HCT116 (cell line): ENCODE data around the gene GALM. TPM values are rescaled to one million over a fixed set of nuclear protein-coding genes. Genes with fewer than 3 reads are reported as not detected.

ENCODE experiments used
- ATAC-seq: fragments of 200-7000 bp; cut with Tn5 transposase; 2 replicates; pipeline ENCODE4 v1.9.1; 2020; ENCODE audit warnings: mild to moderate bottlenecking, moderate library complexity
- Bru-seq: library from RNA; stranded (reverse); fragments of 400-500 nt; gene quantifications from one replicate; lab custom pipeline; 2021; lab: Mats Ljungman, UMichigan
- BruChase-seq, 2 experiments: library from RNA; stranded (reverse); fragments of 400-500 nt; gene quantifications; one replicate each; lab custom pipeline; 2021; lab: Mats Ljungman, UMichigan
- BruUV-seq: library from RNA; stranded (reverse); fragments of 400-500 nt; replicated peaks from 2 replicates; lab custom pipeline; 2021; lab: Mats Ljungman, UMichigan
- CTCF ChIA-PET: fragments of 300-600 bp; sonication (Branson Sonifier 250); formaldehyde crosslinking; loops from one replicate; lab custom pipeline; 2021; ENCODE audit warnings: antibody characterized with exemption; lab: Charles Lee
- POLR2A ChIA-PET: fragments of 300-600, 350-600 bp; sonication (Branson Sonifier 250); formaldehyde crosslinking; loops from one replicate; lab custom pipeline; 2021; ENCODE audit warnings: antibody characterized with exemption; lab: Charles Lee
- RAD21 ChIA-PET, 2 experiments: fragments of 300-600 bp; sonication (Branson Sonifier 250); formaldehyde crosslinking; loops; one replicate each; lab custom pipeline; 2023; ENCODE audit warnings: low total read pairs in 2 of 2; ENCODE audit not compliant: uncharacterized antibody in 2 of 2, unreplicated experiment in 2 of 2, low non-redundant PET in 1 of 2; lab: Charles Lee
- DNase-seq: peaks from one replicate; pipeline ENCODE4 v3.0.0-alpha.2; 2010; ENCODE audit warnings: low read depth, low spot score
- H2AFZ ChIP-seq: fragments of 200-600 bp; shearing (Covaris generic), sonication (generic); 2 replicates; pipeline ENCODE4 v1.6.1; 2017; ENCODE audit warnings: low read depth, mixed run types, mixed read lengths, antibody characterized with exemption, low read length; ENCODE audit not compliant: poor library complexity, severe bottlenecking
- H3K27ac ChIP-seq: 2 replicates; pipeline ENCODE4 v1.5.1; 2012; ENCODE audit warnings: low read depth, low read length
- H3K27me3 ChIP-seq: fragments of 200-600 bp; sonication (generic); 2 replicates; pipeline ENCODE4 v1.6.1; 2016; ENCODE audit warnings: mixed run types, low read length, mixed read lengths; ENCODE audit not compliant: insufficient read depth
- H3K36me3 ChIP-seq, 2 experiments: fragments of 200-500 bp in 1 of 2; fragments of 200-600 bp in 1 of 2; sonication (Bioruptor generic) in 1 of 2; sonication (generic) in 1 of 2; 2 replicates each; pipeline versions ENCODE4 v1.5.1 to v1.6.1; 2014 to 2016; ENCODE audit warnings: low read length in 2 of 2, inconsistent platforms in 1 of 2, mixed read lengths in 1 of 2, mixed run types in 1 of 2; ENCODE audit not compliant: insufficient read depth in 2 of 2, control insufficient read depth in 1 of 2
- H3K4me1 ChIP-seq, 2 experiments: fragments of 200-600 bp in 1 of 2; sonication (generic) in 1 of 2; 2 replicates each; pipeline versions ENCODE4 v1.5.1 to v1.6.1; 2012 to 2017; ENCODE audit warnings: low read length in 2 of 2, inconsistent platforms in 1 of 2, mild to moderate bottlenecking in 1 of 2, mixed read lengths in 1 of 2, mixed run types in 1 of 2, moderate library complexity in 1 of 2; ENCODE audit not compliant: insufficient read depth in 2 of 2, control insufficient read depth in 1 of 2
- H3K4me2 ChIP-seq: fragments of 200-600 bp; sonication (generic); 2 replicates; pipeline ENCODE4 v1.6.1; 2017; ENCODE audit warnings: mixed run types, low read length, mixed read lengths
- H3K4me3 ChIP-seq, 2 experiments: fragments of 200-600 bp in 1 of 2; sonication (generic) in 1 of 2; replicated peaks in 1 of 2; 2 replicates each; pipeline ENCODE4 v1.5.1; 2011 to 2016; ENCODE audit warnings: low read length in 2 of 2, control low read depth in 1 of 2, low read depth in 1 of 2, mild to moderate bottlenecking in 1 of 2, mixed read lengths in 1 of 2, mixed run types in 1 of 2
- H3K79me2 ChIP-seq: fragments of 200-600 bp; sonication (generic); 2 replicates; pipeline ENCODE4 v1.6.1; 2017; ENCODE audit warnings: mild to moderate bottlenecking, mixed run types, low read length, moderate library complexity, mixed read lengths; ENCODE audit not compliant: insufficient read depth
- H3K9ac ChIP-seq: fragments of 200-600 bp; sonication (generic); 2 replicates; pipeline ENCODE4 v1.6.1; 2016; ENCODE audit warnings: low read length, mixed read lengths
- H3K9me2 ChIP-seq: fragments of 200-600 bp; sonication (generic), shearing (Covaris generic); 2 replicates; pipeline ENCODE4 v1.6.1; 2017; ENCODE audit warnings: mixed run types, mild to moderate bottlenecking, moderate library complexity; ENCODE audit not compliant: insufficient read depth
- H3K9me3 ChIP-seq, 2 experiments: fragments of 200-500 bp in 1 of 2; fragments of 200-600 bp in 1 of 2; sonication (Bioruptor generic) in 1 of 2; sonication (generic) in 1 of 2; 2 replicates each; pipeline ENCODE4 v1.6.1; 2014 to 2017; ENCODE audit warnings: low read length in 2 of 2, mixed read lengths in 2 of 2, inconsistent platforms in 1 of 2, low read depth in 1 of 2, mild to moderate bottlenecking in 1 of 2, mixed run types in 1 of 2, moderate library complexity in 1 of 2; ENCODE audit not compliant: control insufficient read depth in 1 of 2, insufficient read depth in 1 of 2
- H4K20me1 ChIP-seq: fragments of 200-600 bp; sonication (generic), shearing (Covaris generic); 2 replicates; pipeline ENCODE4 v1.6.1; 2017; ENCODE audit warnings: mixed run types, mild to moderate bottlenecking, moderate library complexity; ENCODE audit not compliant: insufficient read depth
- CBX3 ChIP-seq: IDR thresholded peaks from 2 replicates; pipeline ENCODE4 v1.6.1; 2012; ENCODE audit warnings: low read depth
- EZH2 ChIP-seq: fragments of 200-600 bp; sonication (generic); IDR thresholded peaks from 2 replicates; pipeline ENCODE4 v1.6.1; 2017; ENCODE audit warnings: antibody characterized with exemption, mixed run types
- EZH2phosphoT487 ChIP-seq: fragments of 200-600 bp; IDR thresholded peaks from 2 replicates; pipeline ENCODE4 v1.6.1; 2018; ENCODE audit warnings: antibody characterized with exemption, borderline replicate concordance
- FOSL1 ChIP-seq: IDR thresholded peaks from 2 replicates; pipeline ENCODE4 v1.6.1; 2012; ENCODE audit warnings: low read depth
- JUND ChIP-seq: IDR thresholded peaks from 2 replicates; pipeline ENCODE4 v1.6.1; 2012
- POLR2A ChIP-seq: IDR thresholded peaks from 2 replicates; pipeline ENCODE4 v1.7.0; 2011; ENCODE audit warnings: borderline replicate concordance; ENCODE audit not compliant: insufficient read depth, insufficient read length; ENCODE audit errors: extremely low read depth
- POLR2AphosphoS5 ChIP-seq: IDR thresholded peaks from 2 replicates; pipeline ENCODE4 v1.6.1; 2011; ENCODE audit warnings: mild to moderate bottlenecking, low read depth, low read length, moderate library complexity
- RAD21 ChIP-seq: IDR thresholded peaks from 2 replicates; pipeline ENCODE4 v1.6.1; 2012; ENCODE audit warnings: low read depth, mild to moderate bottlenecking
- SIN3A ChIP-seq: IDR thresholded peaks from 2 replicates; pipeline ENCODE4 v1.6.1; 2012; ENCODE audit warnings: low read depth
- SP1 ChIP-seq: IDR thresholded peaks from 2 replicates; pipeline ENCODE4 v1.6.1; 2012; ENCODE audit warnings: low read depth
- SRF ChIP-seq: IDR thresholded peaks from 2 replicates; pipeline ENCODE4 v1.6.1; 2012; ENCODE audit warnings: low read depth
- TCF7L2 ChIP-seq: IDR thresholded peaks from 2 replicates; pipeline ENCODE4 v1.7.0; 2011; ENCODE audit warnings: borderline replicate concordance, inconsistent platforms; ENCODE audit not compliant: insufficient read depth, insufficient read length; ENCODE audit errors: extremely low read depth
- YY1 ChIP-seq: IDR thresholded peaks from 2 replicates; pipeline ENCODE4 v1.6.1; 2011; ENCODE audit warnings: low read length, low read depth, moderate library complexity, mild to moderate bottlenecking; ENCODE audit not compliant: insufficient replicate concordance; ENCODE audit errors: extremely low read depth
- ZNF274 ChIP-seq: fragments of 200-500 bp; sonication (Bioruptor generic); IDR thresholded peaks from 2 replicates; pipeline ENCODE4 v1.6.1; 2014; ENCODE audit warnings: mild to moderate bottlenecking, low read depth, low read length, inconsistent platforms
- intact Hi-C: fragments of 100-400 bp; cut with micrococcal nuclease; formaldehyde crosslinking; loops from 2 replicates; pipeline ENCODE4 v1.10.0; 2022
- long read RNA-seq: library from polyadenylated mRNA; unstranded; transcript quantifications from one replicate; pipeline ENCODE4 v2.0.0, GENCODE V29; 2021; ENCODE audit not compliant: unreplicated experiment
- polyA plus RNA-seq: library from polyadenylated mRNA; unstranded; fragments of >200 nt; gene quantifications from 2 replicates; pipeline ENCODE4 v1.2.1, GENCODE V29; 2012; ENCODE audit warnings: missing spikeins
- total RNA-seq: library from RNA; stranded (reverse); gene quantifications from one replicate; pipeline ENCODE4 v1.2.1, GENCODE V29; 2021; ENCODE audit not compliant: unreplicated experiment
- TF ChIP-seq, protein P1 (sequence below): IDR thresholded peaks from 2 replicates; pipeline ENCODE4 v1.6.1; 2011; ENCODE audit warnings: mild to moderate bottlenecking, low read length, moderate library complexity; ENCODE audit not compliant: insufficient replicate concordance; ENCODE audit errors: extremely low read depth
- TF ChIP-seq, protein P2 (sequence below): IDR thresholded peaks from 2 replicates; pipeline ENCODE4 v1.6.1; 2012
- TF ChIP-seq, protein P3 (sequence below), 3 experiments: fragments of 200-600 bp in 1 of 3; sonication (generic) in 1 of 3; IDR thresholded peaks in 2 of 3; conservative IDR thresholded peaks in 1 of 3; 2 replicates each; pipeline ENCODE4 v1.5.1; 2012 to 2017; ENCODE audit warnings: low read depth in 2 of 3, low read length in 2 of 3, antibody characterized with exemption in 1 of 3, borderline replicate concordance in 1 of 3, control low read depth in 1 of 3, mild to moderate bottlenecking in 1 of 3, mixed read lengths in 1 of 3, mixed run types in 1 of 3, moderate library complexity in 1 of 3; ENCODE audit not compliant: insufficient read depth in 1 of 3

GALM gene
- 10.2 TPM for total RNA-seq
- polyA plus RNA-seq = 8.6 and 9.8 TPM in 2 replicates
- percentile 45 among the genes with signal in this experiment for Bru-seq, nascent RNA
- percentile 47 among the genes with signal in this experiment for BruChase-seq, experiment 1, labeled RNA remaining after a 6-hour chase
- BruChase-seq, experiment 2, labeled RNA remaining after a 2-hour chase = percentile 43 among the genes with signal in this experiment
- long read RNA-seq, transcript GALM-201 (7 exons, 2,484 nt) = major isoform, 26 of 37 reads
- long read RNA-seq, partial matches to known transcripts = 4 of 37 reads
- long read RNA-seq, other reads (novel, unspliced or antisense) = 7 of 37 reads

DNA sequence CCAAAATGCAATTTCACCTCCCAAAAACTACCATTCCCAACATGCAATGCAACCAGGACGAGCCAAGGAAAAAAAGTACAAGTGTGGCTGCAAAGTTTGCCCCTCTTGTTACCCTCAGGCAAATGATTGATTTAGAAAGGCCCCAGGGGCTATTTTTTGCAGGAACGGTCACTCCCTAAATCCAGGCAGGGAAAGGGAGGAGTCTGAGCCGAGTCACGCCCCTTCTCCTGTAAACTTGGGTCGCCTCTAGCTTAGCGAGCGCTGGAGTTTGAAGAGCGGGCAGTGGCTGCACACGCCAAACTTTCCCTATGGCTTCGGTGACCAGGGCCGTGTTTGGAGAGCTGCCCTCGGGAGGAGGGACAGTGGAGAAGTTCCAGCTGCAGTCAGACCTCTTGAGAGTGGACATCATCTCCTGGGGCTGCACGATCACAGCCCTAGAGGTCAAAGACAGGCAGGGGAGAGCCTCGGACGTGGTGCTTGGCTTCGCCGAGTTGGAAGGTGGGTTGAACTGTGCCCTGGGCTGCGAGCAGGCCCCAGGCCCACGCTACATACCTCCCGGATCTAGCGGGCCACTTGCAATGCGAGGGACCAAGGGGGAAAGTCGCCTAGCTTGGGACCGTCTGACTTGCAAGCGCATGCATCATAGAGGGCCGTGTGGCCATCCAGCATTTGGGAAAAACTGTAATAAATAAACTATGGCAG lies at the start of gene GALM:
Gene GALM (plus strand): TSS at position 261 of the 702 bp plus-strand sequence. CDS start 48 bp downstream, at position 309.
- intact Hi-C loops = loop anchor here (1.0 kb wide), 1 partner anchor 63 kb away; no protein-coding TSS in a partner anchor
- DNase-seq (peak; percentile 92), ATAC-seq (peak; percentile 93)
- peak within 1 kb of the TSS; percentile 39 for H2AFZ ChIP-seq
- H3K27ac ChIP-seq = peak within 1 kb of the TSS; percentile 55
- H3K79me2 ChIP-seq = no peaks in the 10 kb centered on the region
- CTCF ChIA-PET = interaction anchor here (1.0 to 1.3 kb wide), 2 partner anchors 62 to 84 kb away, joined by 3 to 4 read pairs; no protein-coding TSS in a partner anchor
- peak within 1 kb of the TSS; percentile 54 for H3K9ac ChIP-seq
- H3K27me3 ChIP-seq = no peaks in the 10 kb centered on the region
- peaks cover 8 to 23% of the 10 kb centered on the region in 2 experiments; a peak in 3 of 4 replicates for H3K4me1 ChIP-seq
- H3K9me3 ChIP-seq = no peaks in the 10 kb centered on the region
- no peaks in the 10 kb centered on the region for H3K9me2 ChIP-seq
- POLR2A ChIA-PET = interaction anchor here (1.1 kb wide), 1 partner anchor 86 kb away, joined by 5 read pairs; the partner anchor contains the start of gene SRSF7
- peak within 1 kb of the TSS; percentile 70 to 74 for H3K4me3 ChIP-seq
- no peaks in the 10 kb centered on the region for H3K36me3 ChIP-seq
- peak within 1 kb of the TSS; percentile 83 for H3K4me2 ChIP-seq
- BruUV-seq = TSS peak; percentile 59
- RAD21 ChIA-PET = no interaction called here
- no peaks in the 10 kb centered on the region for H4K20me1 ChIP-seq
- TF ChIP-seq SIN3A = peak; percentile 51; the same call in 1 of the 2 replicates
- TF ChIP-seq JUND = no peak
- TF ChIP-seq SP1 = peak; percentile 99
- TF ChIP-seq, protein P1, sequence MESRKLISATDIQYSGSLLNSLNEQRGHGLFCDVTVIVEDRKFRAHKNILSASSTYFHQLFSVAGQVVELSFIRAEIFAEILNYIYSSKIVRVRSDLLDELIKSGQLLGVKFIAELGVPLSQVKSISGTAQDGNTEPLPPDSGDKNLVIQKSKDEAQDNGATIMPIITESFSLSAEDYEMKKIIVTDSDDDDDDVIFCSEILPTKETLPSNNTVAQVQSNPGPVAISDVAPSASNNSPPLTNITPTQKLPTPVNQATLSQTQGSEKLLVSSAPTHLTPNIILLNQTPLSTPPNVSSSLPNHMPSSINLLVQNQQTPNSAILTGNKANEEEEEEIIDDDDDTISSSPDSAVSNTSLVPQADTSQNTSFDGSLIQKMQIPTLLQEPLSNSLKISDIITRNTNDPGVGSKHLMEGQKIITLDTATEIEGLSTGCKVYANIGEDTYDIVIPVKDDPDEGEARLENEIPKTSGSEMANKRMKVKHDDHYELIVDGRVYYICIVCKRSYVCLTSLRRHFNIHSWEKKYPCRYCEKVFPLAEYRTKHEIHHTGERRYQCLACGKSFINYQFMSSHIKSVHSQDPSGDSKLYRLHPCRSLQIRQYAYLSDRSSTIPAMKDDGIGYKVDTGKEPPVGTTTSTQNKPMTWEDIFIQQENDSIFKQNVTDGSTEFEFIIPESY = no peak
- peak; percentile 62 for TF ChIP-seq POLR2A
- TF ChIP-seq, protein P2, sequence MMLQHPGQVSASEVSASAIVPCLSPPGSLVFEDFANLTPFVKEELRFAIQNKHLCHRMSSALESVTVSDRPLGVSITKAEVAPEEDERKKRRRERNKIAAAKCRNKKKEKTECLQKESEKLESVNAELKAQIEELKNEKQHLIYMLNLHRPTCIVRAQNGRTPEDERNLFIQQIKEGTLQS = no peak
- TF ChIP-seq TCF7L2 = peak; percentile 33
- peak; percentile 79; the same call in 1 of the 2 replicates for TF ChIP-seq CBX3
- no peak; the same call in 1 of the 2 replicates for TF ChIP-seq SRF
- peak; percentile 90 for TF ChIP-seq POLR2AphosphoS5
- TF ChIP-seq RAD21 = 0 out of 2 replicates have a peak, but pooled peaks have one; percentile 6
- TF ChIP-seq ZNF274 = no peak
- TF ChIP-seq EZH2phosphoT487 = no peak
- peak; percentile 79 for TF ChIP-seq YY1
- TF ChIP-seq, protein P3, sequence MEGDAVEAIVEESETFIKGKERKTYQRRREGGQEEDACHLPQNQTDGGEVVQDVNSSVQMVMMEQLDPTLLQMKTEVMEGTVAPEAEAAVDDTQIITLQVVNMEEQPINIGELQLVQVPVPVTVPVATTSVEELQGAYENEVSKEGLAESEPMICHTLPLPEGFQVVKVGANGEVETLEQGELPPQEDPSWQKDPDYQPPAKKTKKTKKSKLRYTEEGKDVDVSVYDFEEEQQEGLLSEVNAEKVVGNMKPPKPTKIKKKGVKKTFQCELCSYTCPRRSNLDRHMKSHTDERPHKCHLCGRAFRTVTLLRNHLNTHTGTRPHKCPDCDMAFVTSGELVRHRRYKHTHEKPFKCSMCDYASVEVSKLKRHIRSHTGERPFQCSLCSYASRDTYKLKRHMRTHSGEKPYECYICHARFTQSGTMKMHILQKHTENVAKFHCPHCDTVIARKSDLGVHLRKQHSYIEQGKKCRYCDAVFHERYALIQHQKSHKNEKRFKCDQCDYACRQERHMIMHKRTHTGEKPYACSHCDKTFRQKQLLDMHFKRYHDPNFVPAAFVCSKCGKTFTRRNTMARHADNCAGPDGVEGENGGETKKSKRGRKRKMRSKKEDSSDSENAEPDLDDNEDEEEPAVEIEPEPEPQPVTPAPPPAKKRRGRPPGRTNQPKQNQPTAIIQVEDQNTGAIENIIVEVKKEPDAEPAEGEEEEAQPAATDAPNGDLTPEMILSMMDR (IDR thresholded peaks at IDR 0.05 in 2 of 3, conservative IDR thresholded peaks at IDR 0.05 in 1 of 3; ENCODE audit: borderline replicate concordance in 1 of 3, insufficient read depth in 1 of 3, low read depth in 2 of 3, low read length in 2 of 3) = no peak
- 0 out of 2 replicates have a peak, but pooled peaks have one; percentile 4 for TF ChIP-seq FOSL1
- TF ChIP-seq EZH2 = no peak
